Heart right ventricle (tissue), 16 donors: Measurements from ENCODE around the gene RNF213. TPM values are rescaled to one million over a fixed set of nuclear protein-coding genes. Genes with fewer than 3 reads are reported as not detected.

Source experiments
- ATAC-seq, 8 donors: fragments of 200-7000 bp; cut with Tn5 transposase; one replicate each; pipeline ENCODE4 v1.9.1; 2020; ENCODE audit warnings: mild to moderate bottlenecking in 8 of 8, moderate library complexity in 8 of 8, moderate number of reproducible peaks in 1 of 8
- DNase-seq, 2 donors: peaks; one replicate each; pipeline ENCODE4 v3.0.0-alpha.2; 2020
- H3K27ac ChIP-seq, 10 donors: fragments of 200-600 bp; sonication (generic) in 2 of 10; one replicate each; pipeline versions ENCODE4 v1.5.0 to v1.8.0; 2020 to 2022; ENCODE audit warnings: mild to moderate bottlenecking in 3 of 10
- H3K27me3 ChIP-seq, 7 donors: fragments of 200-600 bp; one replicate each; pipeline ENCODE4 v1.8.0; 2021 to 2022; ENCODE audit warnings: mild to moderate bottlenecking in 2 of 7
- H3K36me3 ChIP-seq, 9 donors: fragments of 200-600 bp; sonication (generic) in 1 of 9; one replicate each; pipeline versions ENCODE4 v1.5.0 to v1.8.0; 2020 to 2022; ENCODE audit warnings: mild to moderate bottlenecking in 2 of 9
- H3K4me1 ChIP-seq, 9 donors: fragments of 200-600 bp; sonication (generic) in 1 of 9; one replicate each; pipeline versions ENCODE4 v1.5.0 to v1.8.0; 2020 to 2022; ENCODE audit warnings: mild to moderate bottlenecking in 4 of 9
- H3K4me3 ChIP-seq, 10 donors: fragments of 200-600 bp; sonication (generic) in 2 of 10; one replicate each; pipeline versions ENCODE4 v1.5.0 to v1.8.0; 2020 to 2022; ENCODE audit warnings: mild to moderate bottlenecking in 7 of 10, moderate library complexity in 2 of 10
- H3K9me3 ChIP-seq, 11 donors: fragments of 200-600 bp in 10 of 11; sonication (generic) in 2 of 11; one replicate each; pipeline versions ENCODE4 v1.5.0 to v1.8.0; 2013 to 2022; ENCODE audit warnings: mild to moderate bottlenecking in 2 of 11, control low read depth in 1 of 11, moderate library complexity in 1 of 11
- CTCF ChIP-seq, 9 donors: fragments of 200-600 bp; sonication (generic) in 2 of 9; IDR thresholded peaks; one replicate each; pipeline versions ENCODE4 v1.5.0 to v1.8.0; 2021 to 2022; ENCODE audit warnings: antibody characterized with exemption in 9 of 9, mild to moderate bottlenecking in 5 of 9, moderate library complexity in 1 of 9
- WGBS, 2 donors: extraction: QIAGEN DNeasy Blood & Tissue Kit; methylation state at CpG; one replicate each; pipeline ENCODE4 v1.1.7; 2013; ENCODE audit warnings: inconsistent platforms in 1 of 2; 5-methylcytosine and 5-hydroxymethylcytosine counted together
- intact Hi-C, 10 donors: fragments of 100-400 bp; cut with DNase I; formaldehyde crosslinking; loops; one replicate each; pipeline versions ENCODE4 v1.11.1 to v1.14.2; 2022
- polyA plus RNA-seq, 2 donors: library from polyadenylated mRNA; stranded (reverse); fragments of 200-250 nt; gene quantifications; one replicate each; pipeline ENCODE4 v1.2.3, GENCODE V29; 2013
- total RNA-seq, 10 donors: library from RNA; stranded (reverse); fragmentation: NEBNext Ultra II Directional in 3 of 10; extraction: Animal tissue kit (Norgen Biotek cat#: 25700) in 3 of 10; gene quantifications; one replicate each; pipeline versions ENCODE4 v1.2.1 to v1.2.4, GENCODE V29; 2021 to 2023
- donor health status: Arrhythmogenic right ventricular cardiomyopathy.
- donor health status: ischemic (EF 13 %, LVEDD 7.1; RV severe dilation, severe dysfunction).
- donor health status: healthy with polysubstance abuse.
- donor health status: DM: no; HTN: yes; CAD: no.
- donor health status: DM: no; HTN: no; CAD: no.
- donor health status: ischemic (EF 25% LVEDD 6.9; RV normal size, moderate dysfunction).
- donor health status: ischemic (EF 25% LVEDD 5.7; RV mildly dilated, moderate dysfunction).
- donor health status: healthy.
- donor health status: DM: yes; HTN: yes; CAD: no.
- donor health status: Ischemic cardiomyopathy.
- donor health status: ischemic (EF 35%, LVEDD 5.7; RV mildly dilated, moderate dysfunction).
- donor health status: nonischemic (EF 11% LVEDD 7.7; RV severe dilation, severe dysfunction).
- donor health status: DM: yes; HTN: yes; CAD: no.
- donor health status: PGD.
- donor health status: ischemic (EF 29% LVEDD 5.4; RV normal size, mild dysfunction).
- donor health status: nonischemic (EF 23%, LVEDD 6.1; RV moderate dilation, normal function).

RNF213 gene
- total and polyA plus RNA-seq, 12 donors: 13.1 to 97.0 (median 31.7) TPM

GRCh38 chr17:80356231-80356856 is 95.7 kb downstream of the RNF213 start:
- Histone ChIP-seq H3K4me1 (no peaks in the 10 kb centered on the region), H3K4me3 (no peak overlapping the region), H3K9me3 (no peaks in the 10 kb centered on the region), H3K36me3 (peaks cover 9 to 95% (median 74%) of the 10 kb centered on the region in 9 donors), H3K27ac (no peak overlapping the region), H3K27me3 (no peaks in the 10 kb centered on the region)
- TF ChIP-seq CTCF (IDR thresholded peaks at IDR 0.05): no peak
- 93 to 96% methylated on average over 24 of the region's 24 CpGs for WGBS, 2 donors
- intact Hi-C loops: no loop called here
- DNase-seq (no peak), ATAC-seq (no peak)

DNA sequence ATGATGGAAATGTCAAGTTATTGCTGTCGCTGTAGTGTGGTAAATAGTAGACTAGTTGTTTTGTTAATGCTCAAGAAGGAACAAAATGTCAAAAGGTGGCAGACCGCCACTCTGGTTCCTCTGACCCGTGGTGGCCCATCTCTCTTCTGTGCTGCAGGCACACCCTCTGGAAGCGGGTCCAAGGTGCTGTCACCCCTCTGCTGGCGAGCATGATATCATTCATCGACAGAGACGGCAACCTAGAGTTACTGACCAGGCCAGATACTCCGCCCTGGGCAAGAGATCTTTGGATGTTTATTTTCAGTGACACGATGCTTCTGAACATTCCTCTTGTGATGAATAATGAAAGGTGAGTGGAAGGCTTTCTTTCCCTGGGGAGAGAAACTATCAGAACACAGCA is 97.5 kb downstream of the RNF213 start:
- ATAC-seq (no peak), DNase-seq (no peak)
- no peak for TF ChIP-seq CTCF (IDR thresholded peaks at IDR 0.05)
- Histone ChIP-seq H3K4me3 (no peak overlapping the region), H3K27me3 (no peaks in the 10 kb centered on the region), H3K27ac (no peak overlapping the region), H3K9me3 (no peaks in the 10 kb centered on the region), H3K36me3 (peaks cover 4 to 95% (median 63%) of the 10 kb centered on the region in 9 donors), H3K4me1 (peaks cover 0 to 10% (median 5%) of the 10 kb centered on the region in 9 donors)
- intact Hi-C loops: no loop called here
- 92 to 96% methylated on average over 9 of the region's 9 CpGs for WGBS, 2 donors

DNA sequence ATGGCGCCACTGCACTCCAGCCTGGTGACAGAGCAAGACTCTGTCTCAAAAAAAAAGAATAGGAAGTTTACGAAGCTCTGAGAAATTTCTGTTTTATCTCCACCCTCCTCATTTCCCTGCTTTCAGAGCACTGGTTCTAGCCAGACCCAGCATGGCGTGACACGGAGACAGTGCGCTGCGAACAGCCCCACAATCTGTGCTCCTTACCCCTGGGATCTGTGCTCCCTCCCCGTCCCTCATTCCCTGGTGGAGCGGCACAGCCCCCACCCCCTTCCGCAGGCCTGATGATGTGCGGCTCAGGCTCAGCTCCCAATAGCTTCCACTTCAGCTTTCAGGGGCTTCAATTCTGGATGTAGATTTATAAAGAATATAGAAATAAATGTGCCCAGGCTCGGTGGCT is 98.2 kb downstream of the RNF213 start:
- Histone ChIP-seq H3K36me3 (peaks cover 6 to 95% (median 62%) of the 10 kb centered on the region in 9 donors), H3K27me3 (no peaks in the 10 kb centered on the region), H3K4me3 (no peak overlapping the region), H3K9me3 (no peaks in the 10 kb centered on the region), H3K4me1 (peaks cover 0 to 18% (median 5%) of the 10 kb centered on the region in 9 donors), H3K27ac (no peak overlapping the region)
- no peak for TF ChIP-seq CTCF (IDR thresholded peaks at IDR 0.05)
- no peak for ATAC-seq
- DNase-seq: no peak
- 89 to 94% methylated on average over 11 of the region's 11 CpGs for WGBS, 2 donors
- intact Hi-C loops: no loop called here

DNA sequence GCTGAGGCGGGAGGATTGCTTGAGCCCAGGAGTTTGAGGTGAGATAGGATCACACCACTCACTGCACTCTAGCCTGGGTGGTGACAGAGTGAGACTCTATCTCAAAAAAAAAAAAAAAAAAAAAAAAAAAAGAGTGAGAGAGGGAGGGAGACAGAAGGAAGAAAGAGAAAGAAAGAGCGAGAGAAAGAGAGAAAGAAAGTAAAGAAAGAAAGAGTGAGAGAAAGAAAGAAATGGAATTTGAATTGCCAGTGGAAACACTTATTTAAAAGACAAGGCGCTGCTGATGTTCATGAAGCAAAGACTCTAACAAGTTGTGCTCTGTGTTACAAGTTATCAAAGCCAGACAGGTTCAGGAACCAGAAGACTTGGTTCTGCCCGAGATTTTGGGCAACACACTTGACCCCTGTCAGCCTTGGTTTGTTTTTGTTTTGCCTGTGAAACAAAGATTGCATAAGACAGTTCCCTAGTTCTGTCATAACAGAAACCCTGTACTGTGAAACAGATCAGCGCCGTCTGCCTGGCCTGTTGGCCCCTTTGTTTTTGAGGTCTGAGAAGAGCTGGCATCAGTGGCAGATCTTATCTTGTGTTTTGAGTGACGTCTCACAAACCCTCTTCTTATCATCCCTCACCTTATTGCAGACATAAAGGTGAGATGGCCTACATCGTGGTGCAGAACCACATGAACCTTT is 98.9 kb downstream of the RNF213 start:
- Histone ChIP-seq H3K9me3 (no peaks in the 10 kb centered on the region), H3K4me1 (peaks cover 0 to 21% (median 5%) of the 10 kb centered on the region in 9 donors), H3K4me3 (no peak overlapping the region), H3K36me3 (peaks cover 7 to 95% (median 62%) of the 10 kb centered on the region in 9 donors), H3K27me3 (no peaks in the 10 kb centered on the region), H3K27ac (no peak overlapping the region)
- ATAC-seq (no peak), DNase-seq (no peak)
- 78 to 89% methylated on average over 8 of the region's 8 CpGs for WGBS, 2 donors
- no peak for TF ChIP-seq CTCF (IDR thresholded peaks at IDR 0.05)
- intact Hi-C loops: no loop called here
